Measurements from ENCODE around the gene EEF1G. TPM values are rescaled to one million over a fixed set of nuclear protein-coding genes. Genes with fewer than 3 reads are reported as not detected.

EEF1G gene
- total RNA-seq, 1 donor from 2014 or later: 865 TPM

DNA sequence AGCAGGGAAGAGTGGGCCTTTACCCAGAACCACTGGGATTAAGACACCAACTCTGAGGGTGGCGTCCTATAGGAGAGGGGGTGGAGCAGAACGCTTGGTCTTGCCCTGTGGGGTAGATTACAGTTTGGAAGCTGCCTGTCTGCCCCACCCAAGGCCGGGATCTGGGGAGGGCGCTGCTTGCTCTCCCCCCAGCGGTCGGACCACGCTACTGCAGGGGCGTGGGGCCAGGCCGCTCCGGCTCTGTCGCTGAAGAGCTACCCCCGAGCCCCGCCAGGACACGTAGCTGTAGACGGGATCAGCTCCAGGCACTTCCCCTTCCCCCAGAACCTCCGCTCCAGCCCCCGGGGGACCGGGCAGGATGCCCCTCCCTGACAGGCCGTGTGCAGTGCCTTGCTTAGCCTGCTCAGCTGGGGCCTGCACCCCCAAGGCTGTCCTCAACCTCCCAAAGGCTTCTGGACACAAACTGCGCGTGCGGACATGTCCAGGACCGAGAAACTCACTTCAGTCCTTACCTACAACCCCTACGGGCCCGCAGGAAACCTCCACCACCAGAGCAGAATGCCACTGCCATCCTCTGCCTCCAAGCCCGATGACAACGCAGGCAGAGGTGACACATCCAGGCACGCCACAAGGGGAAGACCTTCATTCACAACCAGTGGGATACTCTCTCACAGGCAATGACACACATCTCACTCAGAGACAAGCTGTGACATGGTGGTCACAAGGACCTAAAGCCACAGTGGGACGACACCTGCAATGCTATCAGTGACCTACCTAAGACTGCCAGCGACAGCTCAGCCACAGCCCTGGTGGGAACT, 30.7 kb downstream of the EEF1G start:
- DNase-seq (ENCODE audit: low spot score): peak; percentile 95

DNA sequence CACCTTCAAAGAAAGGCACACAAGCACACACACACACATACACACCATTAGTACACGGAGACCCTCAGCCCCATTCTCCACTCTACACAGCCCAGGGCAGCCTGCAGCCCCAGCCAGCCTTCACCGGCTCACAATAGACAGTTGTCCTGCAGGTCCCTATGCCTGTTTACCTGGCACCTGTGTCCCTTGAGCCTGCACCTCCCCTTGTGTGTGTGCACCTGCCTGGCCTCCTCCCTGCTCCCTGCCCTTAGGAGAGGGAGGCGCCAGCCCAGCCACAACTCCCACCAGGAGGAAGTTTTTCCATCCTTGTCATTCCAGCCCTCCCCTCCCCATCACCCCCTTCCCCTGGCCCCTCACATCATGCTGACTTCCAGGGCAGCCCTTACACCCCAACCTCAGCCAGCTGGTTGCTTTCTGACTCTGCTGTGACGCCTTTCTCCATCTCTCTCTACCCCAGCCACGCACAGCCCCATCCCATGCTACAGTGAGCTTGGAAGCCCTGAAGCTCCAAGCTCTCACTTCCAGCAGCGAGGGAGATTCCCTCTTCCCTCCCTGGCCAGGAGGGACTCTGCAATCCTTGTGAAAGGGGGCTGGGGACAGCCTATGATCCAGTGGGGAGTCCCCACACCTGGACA, 31.5 kb downstream of the EEF1G start:
- no peak for DNase-seq (ENCODE audit: low spot score)

- DNase-seq (ENCODE audit: low spot score): peak; percentile 87
Observed at GRCh38 chr11:62540804-62541701, 32.6 kb downstream of the EEF1G start.

- DNase-seq (ENCODE audit: low spot score): no peak
Observed at GRCh38 chr11:62539238-62539925, 34.3 kb downstream of the EEF1G start.

DNA sequence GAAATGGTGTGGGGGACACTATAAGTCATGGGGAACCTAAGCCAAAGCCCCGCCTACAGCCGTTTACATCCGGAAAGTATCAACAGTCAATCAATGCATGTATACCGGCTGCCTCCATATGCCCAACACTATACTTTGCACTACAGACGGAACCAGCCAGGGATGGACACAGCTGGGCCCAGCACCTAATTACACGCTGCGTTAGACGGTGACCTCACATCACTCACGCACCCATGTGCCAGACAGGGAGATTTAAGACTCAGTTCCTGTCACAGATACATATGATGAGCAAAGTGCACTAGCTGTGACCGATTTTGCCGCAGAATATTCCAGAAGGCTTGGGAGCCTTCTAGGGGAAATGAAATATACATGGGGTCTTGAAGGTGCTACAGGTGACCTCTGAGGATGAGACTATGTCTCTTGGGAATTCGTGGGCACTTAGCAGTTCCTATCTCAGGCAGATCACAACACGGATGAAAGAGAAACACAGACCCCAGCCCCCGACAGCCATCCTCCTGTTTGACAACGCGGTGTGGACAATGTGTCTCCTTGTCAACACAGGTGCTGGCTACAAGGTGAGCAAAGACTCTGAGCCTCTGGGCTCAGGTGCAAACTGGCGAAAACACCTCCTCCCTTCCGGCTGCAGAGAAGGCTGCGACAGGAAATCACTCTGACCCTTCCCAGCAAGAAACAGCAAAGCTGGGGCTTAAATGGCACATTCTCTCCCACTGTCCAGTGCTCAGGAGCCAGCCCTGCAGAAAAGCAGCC, 35.0 kb downstream of the EEF1G start:
- no peak for DNase-seq (ENCODE audit: low spot score)

DNA sequence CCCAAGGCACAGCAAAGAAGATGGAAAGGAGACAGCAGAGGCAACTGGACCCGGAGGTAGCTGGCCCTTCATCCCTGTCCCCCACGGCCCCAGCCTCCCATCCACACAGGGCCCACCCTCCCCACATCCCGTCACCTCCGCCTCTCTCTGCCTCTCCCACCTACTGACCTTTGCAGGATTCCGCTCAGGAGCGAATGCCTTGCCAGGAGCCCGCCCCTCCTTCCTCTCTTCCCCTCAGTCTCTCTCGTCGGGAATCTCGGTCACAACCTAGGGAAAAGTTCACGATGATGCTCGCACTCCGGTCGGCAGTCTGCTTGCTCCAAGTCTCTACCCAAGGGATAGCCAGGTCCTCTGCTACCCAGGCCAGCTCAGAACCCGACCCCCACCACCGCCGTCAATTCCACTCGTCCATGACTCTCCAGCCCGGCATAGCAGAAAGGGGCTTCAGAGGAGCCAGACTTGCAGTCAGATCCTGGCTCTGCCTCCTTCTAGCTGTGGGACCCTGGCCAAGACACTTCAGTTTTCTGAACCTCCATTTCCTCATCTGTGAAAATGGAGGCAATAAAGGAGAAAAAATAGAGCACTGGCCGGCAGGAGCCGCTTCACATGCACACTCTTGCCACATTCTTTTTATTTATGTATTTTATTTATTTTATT, 37.3 kb downstream of the EEF1G start:
- no peak for DNase-seq (ENCODE audit: low spot score)

GRCh38 chr11:62535802-62536201, 37.9 kb downstream of the EEF1G start:
- DNase-seq (ENCODE audit: low spot score): no peak

DNA sequence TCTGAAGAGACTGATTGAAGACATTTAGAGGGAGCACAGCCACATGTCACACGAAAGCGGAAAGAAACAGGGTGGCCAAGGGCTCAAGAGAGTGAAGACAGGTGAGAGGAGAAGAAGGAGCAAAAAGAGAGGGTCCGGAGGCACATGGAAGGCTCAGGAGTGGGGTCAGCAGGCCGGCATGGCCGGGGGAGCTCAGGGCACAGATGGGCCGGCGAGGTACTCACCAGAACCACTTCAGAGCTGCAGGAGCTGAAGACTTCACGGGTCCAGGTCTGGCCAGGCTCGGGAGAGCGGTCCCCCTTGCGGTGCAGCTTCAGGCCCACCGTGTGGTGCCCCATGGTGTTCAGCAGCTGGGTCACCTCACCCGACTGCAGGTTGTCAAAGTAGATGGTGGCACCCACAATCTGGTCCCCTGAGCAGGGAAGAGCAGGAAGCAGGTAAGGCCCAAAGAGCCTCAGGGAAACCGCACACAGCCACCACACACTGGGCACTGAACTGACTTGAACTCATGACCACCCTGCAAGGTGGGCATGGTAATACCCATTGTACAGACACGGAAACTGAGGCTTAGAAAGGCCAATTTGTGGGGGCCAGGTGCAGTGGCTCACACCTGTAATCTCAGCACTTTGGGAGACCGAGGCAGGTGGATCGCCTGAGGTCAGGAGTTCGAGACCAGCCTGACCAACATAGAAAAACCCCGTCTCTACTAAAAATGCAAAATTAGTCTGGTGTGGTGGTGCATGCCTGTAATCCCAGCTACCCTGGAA, 38.7 kb downstream of the EEF1G start:
- DNase-seq (ENCODE audit: low spot score): no peak

DNA sequence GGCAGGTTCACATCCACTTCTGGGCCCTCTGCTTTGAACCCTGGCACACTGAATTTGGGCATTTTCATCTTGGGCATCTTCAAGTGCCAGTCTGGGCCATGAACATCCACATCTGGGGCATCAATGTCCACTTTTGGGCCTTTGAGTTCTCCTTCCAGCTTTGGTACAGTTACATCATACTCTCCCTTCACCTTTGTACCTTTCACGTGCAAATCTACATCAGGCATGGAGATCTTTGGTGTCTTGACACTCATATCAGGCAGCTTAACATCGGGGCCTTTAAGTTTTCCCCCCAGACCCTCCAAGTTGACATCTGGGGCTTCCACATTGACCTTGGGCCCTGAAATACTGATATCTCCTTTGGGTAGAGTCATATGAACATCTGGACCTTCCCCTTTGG, 41.6 kb downstream of the EEF1G start:
- DNase-seq (ENCODE audit: low spot score): no peak

DNA sequence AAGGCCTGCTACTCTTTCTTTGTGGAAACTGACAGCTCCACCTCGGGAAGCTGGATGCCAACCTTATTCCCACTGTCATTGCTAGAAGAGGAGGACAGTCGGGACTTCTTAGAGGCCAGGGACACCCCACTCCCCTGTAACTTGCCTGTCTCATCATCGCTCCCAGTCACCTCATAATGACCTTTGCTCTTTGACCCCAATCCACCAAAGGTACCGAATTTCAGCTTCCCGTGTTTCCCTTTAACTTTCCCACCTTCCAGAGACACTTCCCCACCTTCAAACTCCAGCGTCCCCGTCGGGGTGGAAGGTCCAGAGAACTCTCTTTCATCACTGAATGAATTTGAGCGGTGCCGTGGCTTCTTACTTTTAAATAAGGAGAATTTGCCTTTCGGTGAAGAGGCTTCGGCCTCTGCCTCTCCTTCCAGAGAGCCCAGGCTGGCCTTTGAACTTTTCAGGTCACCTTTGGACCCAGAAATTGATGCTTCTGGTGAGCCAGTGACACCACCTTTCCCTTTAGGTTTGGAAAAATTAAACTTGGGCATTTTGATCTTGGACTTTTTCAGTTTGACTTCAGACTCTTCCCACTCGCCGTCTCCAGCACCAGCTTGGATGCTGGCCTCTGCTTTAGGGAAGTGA, 56.8 kb downstream of the EEF1G start:
- no peak for DNase-seq (ENCODE audit: low spot score)

DNA sequence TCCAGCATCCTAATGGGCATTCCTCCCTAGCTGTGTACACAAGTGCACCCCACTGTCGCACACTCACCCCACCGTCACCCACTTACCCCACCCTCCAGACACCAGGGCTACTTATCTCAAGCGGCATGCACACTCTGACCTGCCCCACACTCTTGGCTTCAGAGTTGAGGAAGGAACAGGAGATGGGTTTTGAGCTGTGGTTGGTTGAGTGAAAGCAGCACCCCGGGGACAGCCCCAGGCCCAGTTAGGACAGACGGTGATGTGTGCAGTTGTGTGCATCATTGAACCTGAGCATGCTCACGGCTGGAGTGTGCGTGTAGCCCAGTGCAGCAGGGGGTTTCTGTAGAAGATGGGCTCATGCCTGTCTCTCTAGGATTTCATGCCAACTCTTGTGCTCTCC, 59.5 kb downstream of the EEF1G start:
- no peak for DNase-seq (ENCODE audit: low spot score)

- DNase-seq (ENCODE audit: low spot score): no peak
Observed at GRCh38 chr11:62513626-62514025, 60.1 kb downstream of the EEF1G start.

- DNase-seq (ENCODE audit: low spot score): no peak
Observed at GRCh38 chr11:62512961-62513360, 60.7 kb downstream of the EEF1G start.

Small RNAs within 50 kb of the gene (microRNA-seq; reads per million reads assigned to microRNA genes)
- not detected for gene MIR6747 (ENCODE audit: borderline number of aligned reads)

Other genes with a start within 250 kb of the EEF1G start
- gene ASRGL1, start 236.4 kb downstream of the EEF1G start, total RNA-seq: 22.6 TPM
- not detected for gene SCGB1A1, start 154.9 kb downstream of the EEF1G start, total RNA-seq
- gene AHNAK, start 27.1 kb downstream of the EEF1G start, total RNA-seq: 1,254 TPM
- 13.4 TPM for gene TUT1, start 17.6 kb upstream of the EEF1G start, total RNA-seq
- 103 TPM for gene MTA2, start 28.0 kb upstream of the EEF1G start, total RNA-seq
- 116 TPM for gene EML3, start 38.9 kb upstream of the EEF1G start, total RNA-seq
- gene ROM1, start 39.4 kb upstream of the EEF1G start, total RNA-seq: 6.7 TPM
- gene B3GAT3, start 48.1 kb upstream of the EEF1G start, total RNA-seq: 42.0 TPM
- gene GANAB, start 72.7 kb upstream of the EEF1G start, total RNA-seq: 286 TPM
- gene INTS5, start 79.4 kb upstream of the EEF1G start, total RNA-seq: 19.0 TPM
- gene C11orf98, start 91.3 kb upstream of the EEF1G start, total RNA-seq: 36.9 TPM
- 13.8 TPM for gene CSKMT, start 91.4 kb upstream of the EEF1G start, total RNA-seq
- 7.4 TPM for gene UQCC3, start 97.8 kb upstream of the EEF1G start, total RNA-seq
- gene LBHD1, start 98.4 kb upstream of the EEF1G start, total RNA-seq: 4.6 TPM
- 108 TPM for gene UBXN1, start 105.2 kb upstream of the EEF1G start, total RNA-seq
- 88.9 TPM for gene LRRN4CL, start 115.6 kb upstream of the EEF1G start, total RNA-seq
- 41.9 TPM for gene BSCL2, start 133.5 kb upstream of the EEF1G start, total RNA-seq
- not detected for gene GNG3, start 133.8 kb upstream of the EEF1G start, total RNA-seq
- 37.7 TPM for gene HNRNPUL2, start 153.6 kb upstream of the EEF1G start, total RNA-seq
- 23.0 TPM for gene TTC9C, start 154.6 kb upstream of the EEF1G start, total RNA-seq
- gene ZBTB3, start 180.3 kb upstream of the EEF1G start, total RNA-seq: 6.1 TPM
- 44.7 TPM for gene POLR2G, start 187.7 kb upstream of the EEF1G start, total RNA-seq
- gene TAF6L, start 197.5 kb upstream of the EEF1G start, total RNA-seq: 22.3 TPM
- 30.6 TPM for gene TMEM179B, start 213.5 kb upstream of the EEF1G start, total RNA-seq
- gene TMEM223, start 218.1 kb upstream of the EEF1G start, total RNA-seq: 14.7 TPM
- 77.6 TPM for gene NXF1, start 231.5 kb upstream of the EEF1G start, total RNA-seq